OCI-LY1 (cell line): ENCODE results near the gene FADS2.

Experiments
- EZH2 ChIP-seq: fragments of 200-600 bp; sonication (generic), shearing (Covaris generic); IDR thresholded peaks from 2 replicates; pipeline ENCODE4 v1.8.0; 2017; ENCODE audit warnings: borderline replicate concordance, mixed run types, mild to moderate bottlenecking, antibody characterized with exemption, low read length, moderate library complexity, mixed read lengths
- TF ChIP-seq, protein P1 (sequence below): fragments of 200-600 bp; sonication (generic), shearing (Covaris generic); IDR thresholded peaks from 2 replicates; pipeline ENCODE4 v1.5.1; 2017; ENCODE audit warnings: mild to moderate bottlenecking, antibody characterized with exemption, low read length, moderate library complexity, mixed read lengths

DNA sequence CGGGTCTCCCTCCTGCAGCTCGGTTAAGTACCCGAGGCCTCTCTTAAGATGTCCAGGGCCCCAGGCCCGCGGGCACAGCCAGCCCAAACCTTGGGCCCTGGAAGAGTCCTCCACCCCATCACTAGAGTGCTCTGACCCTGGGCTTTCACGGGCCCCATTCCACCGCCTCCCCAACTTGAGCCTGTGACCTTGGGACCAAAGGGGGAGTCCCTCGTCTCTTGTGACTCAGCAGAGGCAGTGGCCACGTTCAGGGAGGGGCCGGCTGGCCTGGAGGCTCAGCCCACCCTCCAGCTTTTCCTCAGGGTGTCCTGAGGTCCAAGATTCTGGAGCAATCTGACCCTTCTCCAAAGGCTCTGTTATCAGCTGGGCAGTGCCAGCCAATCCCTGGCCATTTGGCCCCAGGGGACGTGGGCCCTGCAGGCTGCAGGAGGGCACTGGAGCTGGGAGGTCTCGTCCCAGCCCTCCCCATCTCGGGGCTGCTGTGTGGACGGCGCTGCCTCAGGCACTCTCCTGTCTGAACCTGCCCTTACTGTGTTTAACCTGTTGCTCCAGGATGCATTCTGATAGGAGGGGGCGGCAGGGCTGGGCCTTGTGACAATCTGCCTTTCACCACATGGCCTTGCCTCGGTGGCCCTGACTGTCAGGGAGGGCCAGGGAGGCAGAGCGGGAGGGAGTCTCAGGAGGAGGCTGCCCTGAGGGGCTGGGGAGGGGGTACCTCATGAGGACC lies 38.3 kb downstream of the FADS2 start:
- TF ChIP-seq, protein P1, sequence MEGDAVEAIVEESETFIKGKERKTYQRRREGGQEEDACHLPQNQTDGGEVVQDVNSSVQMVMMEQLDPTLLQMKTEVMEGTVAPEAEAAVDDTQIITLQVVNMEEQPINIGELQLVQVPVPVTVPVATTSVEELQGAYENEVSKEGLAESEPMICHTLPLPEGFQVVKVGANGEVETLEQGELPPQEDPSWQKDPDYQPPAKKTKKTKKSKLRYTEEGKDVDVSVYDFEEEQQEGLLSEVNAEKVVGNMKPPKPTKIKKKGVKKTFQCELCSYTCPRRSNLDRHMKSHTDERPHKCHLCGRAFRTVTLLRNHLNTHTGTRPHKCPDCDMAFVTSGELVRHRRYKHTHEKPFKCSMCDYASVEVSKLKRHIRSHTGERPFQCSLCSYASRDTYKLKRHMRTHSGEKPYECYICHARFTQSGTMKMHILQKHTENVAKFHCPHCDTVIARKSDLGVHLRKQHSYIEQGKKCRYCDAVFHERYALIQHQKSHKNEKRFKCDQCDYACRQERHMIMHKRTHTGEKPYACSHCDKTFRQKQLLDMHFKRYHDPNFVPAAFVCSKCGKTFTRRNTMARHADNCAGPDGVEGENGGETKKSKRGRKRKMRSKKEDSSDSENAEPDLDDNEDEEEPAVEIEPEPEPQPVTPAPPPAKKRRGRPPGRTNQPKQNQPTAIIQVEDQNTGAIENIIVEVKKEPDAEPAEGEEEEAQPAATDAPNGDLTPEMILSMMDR: no peak
- no peak for TF ChIP-seq EZH2
